SJSA1 (cell line): ENCODE measurements around the gene PRXL2A. TPM values are rescaled to one million over a fixed set of nuclear protein-coding genes. Genes with fewer than 3 reads are reported as not detected.
A peak's percentile ranks its signal among the peaks of the same experiment; 100 is the strongest.
"Not testable (repeated sequence)": the region's sequence is repeated elsewhere in the genome, so short reads cannot be mapped to it uniquely, and the experiment has no call there.

Experiments used
- DNase-seq, 2 experiments: peaks; one replicate each; pipeline ENCODE4 v3.0.0-alpha.2; 2015 to 2020; ENCODE audit warnings: low spot score in 2 of 2, low read depth in 1 of 2
- H3K27ac ChIP-seq: fragments of 250-450 bp; sonication (Bioruptor Pico); 2 replicates; pipeline ENCODE4 v1.5.1; 2020; ENCODE audit warnings: mild to moderate bottlenecking, moderate library complexity
- H3K27me3 ChIP-seq: fragments of 250-450 bp; sonication (Bioruptor Pico); replicated peaks from 2 replicates; pipeline ENCODE4 v1.5.1; 2020; ENCODE audit warnings: mild to moderate bottlenecking, moderate library complexity
- H3K36me3 ChIP-seq: fragments of 250-450 bp; sonication (Bioruptor Pico); 2 replicates; pipeline ENCODE4 v1.5.1; 2020; ENCODE audit warnings: mild to moderate bottlenecking
- H3K4me1 ChIP-seq: fragments of 250-450 bp; sonication (Bioruptor Pico); replicated peaks from 2 replicates; pipeline ENCODE4 v1.6.1; 2021; ENCODE audit warnings: mild to moderate bottlenecking
- H3K4me3 ChIP-seq: fragments of 250-450 bp; sonication (Bioruptor Pico); 2 replicates; pipeline ENCODE4 v1.5.1; 2020; ENCODE audit warnings: mild to moderate bottlenecking
- H3K9me3 ChIP-seq: fragments of 250-450 bp; sonication (Bioruptor Pico); replicated peaks from 2 replicates; pipeline ENCODE4 v1.5.1; 2020; ENCODE audit warnings: mild to moderate bottlenecking
- total RNA-seq: library from RNA; depleted of rRNA; stranded (reverse); fragments of >200 nt; shearing (Covaris generic); gene quantifications from 2 replicates; pipeline ENCODE4 v1.2.3, GENCODE V29; 2014

The PRXL2A gene
- total RNA-seq, 1 experiment from 2014 or later = 51.8 TPM

- Histone ChIP-seq H3K9me3 (no peaks in the 10 kb centered on the region), H3K27ac (peak overlapping the region; percentile 56), H3K27me3 (no peaks in the 10 kb centered on the region), H3K36me3 (peaks cover 64% of the 10 kb centered on the region), H3K4me3 (no peak overlapping the region), H3K4me1 (peaks cover 81% of the 10 kb centered on the region)
- no peak for DNase-seq
Measured at GRCh38 chr10:80473692-80474596, 65.6 kb downstream of the PRXL2A start.

GRCh38 chr10:80474597-80474910 is 66.2 kb downstream of the PRXL2A start:
- H3K9me3 ChIP-seq = no peaks in the 10 kb centered on the region
- DNase-seq = no peak
- H3K27ac ChIP-seq = no peak overlapping the region
- H3K27me3 ChIP-seq = no peaks in the 10 kb centered on the region
- H3K4me1 ChIP-seq = peaks cover 75% of the 10 kb centered on the region
- H3K4me3 ChIP-seq = no peak overlapping the region
- H3K36me3 ChIP-seq = peaks cover 59% of the 10 kb centered on the region

GRCh38 chr10:80474941-80475340 is 66.6 kb downstream of the PRXL2A start:
- H3K4me3 ChIP-seq = no peak overlapping the region
- no peaks in the 10 kb centered on the region for H3K9me3 ChIP-seq
- H3K27me3 ChIP-seq = no peaks in the 10 kb centered on the region
- DNase-seq = no peak
- H3K4me1 ChIP-seq = peaks cover 71% of the 10 kb centered on the region
- no peak overlapping the region for H3K27ac ChIP-seq
- H3K36me3 ChIP-seq = peaks cover 55% of the 10 kb centered on the region

- H3K36me3 ChIP-seq = peaks cover 48% of the 10 kb centered on the region
- not testable (repeated sequence) for H3K27ac ChIP-seq, H3K9me3 ChIP-seq, H3K4me3 ChIP-seq, DNase-seq, H3K27me3 ChIP-seq
- peaks cover 64% of the 10 kb centered on the region for H3K4me1 ChIP-seq
Measured at GRCh38 chr10:80475641-80476040, 67.3 kb downstream of the PRXL2A start.

GRCh38 chr10:80476685-80477084 is 68.3 kb downstream of the PRXL2A start:
- peaks cover 54% of the 10 kb centered on the region for H3K4me1 ChIP-seq
- peaks cover 38% of the 10 kb centered on the region for H3K36me3 ChIP-seq
- H3K27me3 ChIP-seq = no peaks in the 10 kb centered on the region
- no peaks in the 10 kb centered on the region for H3K9me3 ChIP-seq
- H3K4me3 ChIP-seq = no peak overlapping the region
- no peak for DNase-seq
- H3K27ac ChIP-seq = no peak overlapping the region

- peak; percentile 79 to 84 for DNase-seq
- Histone ChIP-seq H3K27ac (peak overlapping the region; percentile 24), H3K4me1 (peaks cover 43% of the 10 kb centered on the region)
Measured at GRCh38 chr10:80477813-80478212, 69.5 kb downstream of the PRXL2A start.

GRCh38 chr10:80480373-80480772 is 72.0 kb downstream of the PRXL2A start:
- not testable (repeated sequence) for H3K4me3 ChIP-seq, H3K9me3 ChIP-seq, H3K27ac ChIP-seq, H3K27me3 ChIP-seq, DNase-seq
- H3K36me3 ChIP-seq = peaks cover 27% of the 10 kb centered on the region
- peaks cover 43% of the 10 kb centered on the region for H3K4me1 ChIP-seq

More at GRCh38 chr10:80477813-80478212, 69.5 kb downstream of the PRXL2A start:
- no peaks in the 10 kb centered on the region for H3K9me3 ChIP-seq
- peaks cover 36% of the 10 kb centered on the region for H3K36me3 ChIP-seq
- no peak overlapping the region for H3K4me3 ChIP-seq
- no peaks in the 10 kb centered on the region for H3K27me3 ChIP-seq

GRCh38 chr10:80480852-80481251 is 72.5 kb downstream of the PRXL2A start:
- Histone ChIP-seq H3K4me1 (peaks cover 48% of the 10 kb centered on the region), H3K9me3 (no peaks in the 10 kb centered on the region), H3K27ac (no peak overlapping the region), H3K36me3 (peaks cover 26% of the 10 kb centered on the region), H3K4me3 (no peak overlapping the region), H3K27me3 (no peaks in the 10 kb centered on the region)
- no peak for DNase-seq

GRCh38 chr10:80484243-80484642 is 75.9 kb downstream of the PRXL2A start:
- DNase-seq = peak; percentile 82 to 88
- Histone ChIP-seq H3K4me3 (no peak overlapping the region), H3K27ac (peak overlapping the region; percentile 88), H3K9me3 (no peaks in the 10 kb centered on the region), H3K4me1 (peaks cover 42% of the 10 kb centered on the region), H3K36me3 (peaks cover 22% of the 10 kb centered on the region), H3K27me3 (no peaks in the 10 kb centered on the region)

GRCh38 chr10:80484676-80485075 is 76.3 kb downstream of the PRXL2A start:
- peaks cover 42% of the 10 kb centered on the region for H3K4me1 ChIP-seq
- no peak overlapping the region for H3K4me3 ChIP-seq
- DNase-seq = no peak
- no peaks in the 10 kb centered on the region for H3K27me3 ChIP-seq
- H3K36me3 ChIP-seq = peaks cover 27% of the 10 kb centered on the region
- H3K9me3 ChIP-seq = no peaks in the 10 kb centered on the region
- H3K27ac ChIP-seq = peak overlapping the region; percentile 88

GRCh38 chr10:80485076-80485945 is 77.0 kb downstream of the PRXL2A start:
- H3K4me1 ChIP-seq = peaks cover 42% of the 10 kb centered on the region
- no peaks in the 10 kb centered on the region for H3K27me3 ChIP-seq
- H3K9me3 ChIP-seq = no peaks in the 10 kb centered on the region
- no peak overlapping the region for H3K4me3 ChIP-seq
- peak overlapping the region; percentile 88 for H3K27ac ChIP-seq
- no peak for DNase-seq
- H3K36me3 ChIP-seq = peaks cover 33% of the 10 kb centered on the region

GRCh38 chr10:80485946-80486764 is 77.8 kb downstream of the PRXL2A start:
- Histone ChIP-seq H3K36me3 (peaks cover 42% of the 10 kb centered on the region), H3K4me3 (no peak overlapping the region), H3K27me3 (no peaks in the 10 kb centered on the region), H3K9me3 (no peaks in the 10 kb centered on the region), H3K4me1 (peaks cover 42% of the 10 kb centered on the region), H3K27ac (no peak overlapping the region)
- DNase-seq = no peak
